K562 (cell line): ENCODE data around the gene ITGAL. TPM values are rescaled to one million over a fixed set of nuclear protein-coding genes. Genes with fewer than 3 reads are reported as not detected.

Experiments used
- ARNT ChIP-seq, 2 experiments: fragments of 450-650 bp; IDR thresholded peaks; 2 replicates each; pipeline ENCODE4 v1.6.1; 2016; ENCODE audit warnings: mild to moderate bottlenecking in 1 of 2
- BRCA1 ChIP-seq, 2 experiments: fragments of 450-650 bp in 1 of 2; sonication (generic) in 1 of 2; formaldehyde crosslinking in 1 of 2; IDR thresholded peaks; 2 replicates each; pipeline versions ENCODE4 v1.5.0 to v1.6.1; 2017 to 2020; ENCODE audit warnings: mild to moderate bottlenecking in 1 of 2, missing genetic modification reagents in 1 of 2
- CCNT2 ChIP-seq: IDR thresholded peaks from 2 replicates; pipeline ENCODE4 v1.6.1; 2011; ENCODE audit warnings: borderline replicate concordance, low read depth, mild to moderate bottlenecking, moderate library complexity, mixed read lengths, low read length; ENCODE audit not compliant: insufficient read length; ENCODE audit errors: extremely low read depth
- GABPA ChIP-seq: fragments of 200-800 bp; sonication (Bioruptor generic); conservative IDR thresholded peaks from 2 replicates; pipeline ENCODE4 v1.6.1; 2016; ENCODE audit warnings: low read depth, missing genetic modification characterization, missing compliant biosample characterization
- GATAD2A ChIP-seq: fragments of 450-650 bp; IDR thresholded peaks from 2 replicates; pipeline ENCODE4 v1.6.1; 2017
- GATAD2B ChIP-seq: fragments of 450-650 bp; IDR thresholded peaks from 2 replicates; pipeline ENCODE4 v1.6.1; 2017; ENCODE audit warnings: mild to moderate bottlenecking, borderline replicate concordance
- KHSRP ChIP-seq: fragments of 450-650 bp; IDR thresholded peaks from 2 replicates; pipeline ENCODE4 v1.6.1; 2017
- KLF13 ChIP-seq: fragments of 450-650 bp; IDR thresholded peaks from 2 replicates; pipeline ENCODE4 v1.6.1; 2016; ENCODE audit warnings: missing genetic modification characterization, low read depth, mild to moderate bottlenecking, missing compliant biosample characterization, moderate library complexity, borderline replicate concordance
- LEF1 ChIP-seq: fragments of 450-650 bp; IDR thresholded peaks from 2 replicates; pipeline ENCODE4 v1.6.1; 2016; ENCODE audit warnings: mild to moderate bottlenecking
- MAFK ChIP-seq: IDR thresholded peaks from 2 replicates; pipeline ENCODE4 v1.6.1; 2011; ENCODE audit warnings: low read length, improper control_type of control experiment
- NR2F6 ChIP-seq: fragments of 450-650 bp; formaldehyde crosslinking; IDR thresholded peaks from 2 replicates; pipeline ENCODE4 v1.4.0; 2020; ENCODE audit warnings: mild to moderate bottlenecking
- PTBP1 ChIP-seq: fragments of 200-400 bp; formaldehyde crosslinking; IDR thresholded peaks from 2 replicates; pipeline ENCODE4 v1.6.1; 2017; ENCODE audit warnings: low read depth, low read length
- PYGO2 ChIP-seq: fragments of 450-650 bp; IDR thresholded peaks from 2 replicates; pipeline ENCODE4 v1.6.1; 2016; ENCODE audit warnings: mild to moderate bottlenecking, missing genetic modification characterization, moderate library complexity, missing compliant biosample characterization
- RAD21 ChIP-seq, 2 experiments: fragments of 250-450 bp in 1 of 2; fragments of 450-650 bp in 1 of 2; sonication (Bioruptor Pico) in 1 of 2; formaldehyde crosslinking in 1 of 2; IDR thresholded peaks in 1 of 2; conservative IDR thresholded peaks in 1 of 2; 2 replicates each; pipeline versions ENCODE4 v1.4.0 to v1.8.0; 2020 to 2022; ENCODE audit warnings: mild to moderate bottlenecking in 2 of 2, moderate library complexity in 1 of 2
- RB1 ChIP-seq: fragments of 450-650 bp; IDR thresholded peaks from 2 replicates; pipeline ENCODE4 v1.6.1; 2017; ENCODE audit warnings: low read depth, mild to moderate bottlenecking
- SIX5 ChIP-seq, 2 experiments: IDR thresholded peaks; 2 replicates each; pipeline ENCODE4 v1.6.1; 2011; ENCODE audit warnings: low read length in 2 of 2, borderline replicate concordance in 1 of 2, low read depth in 1 of 2, mild to moderate bottlenecking in 1 of 2, moderate library complexity in 1 of 2; ENCODE audit not compliant: insufficient read depth in 1 of 2
- TCF7 ChIP-seq: sonication (generic); IDR thresholded peaks from 2 replicates; pipeline ENCODE4 v1.6.1; 2016; ENCODE audit warnings: antibody characterized with exemption, borderline replicate concordance
- TSC22D4 ChIP-seq: fragments of 450-650 bp; IDR thresholded peaks from 2 replicates; pipeline ENCODE4 v1.6.1; 2016; ENCODE audit warnings: missing genetic modification characterization, missing biosample characterization, control low read depth
- U2AF2 ChIP-seq: fragments of 200-400 bp; formaldehyde crosslinking; optimal IDR thresholded peaks from 2 replicates; pipeline ENCODE3; 2017; ENCODE audit warnings: low read depth, mild to moderate bottlenecking, low read length
- ZNF146 ChIP-seq: IDR thresholded peaks from one replicate; pipeline ENCODE4 v1.6.1; 2018; ENCODE audit warnings: missing compliant biosample characterization; ENCODE audit not compliant: unreplicated experiment
- ZNF354B ChIP-seq: fragments of 250-450 bp; sonication (Bioruptor Pico); IDR thresholded peaks from 2 replicates; pipeline ENCODE4 v1.4.0; 2020
- polyA plus RNA-seq, 8 experiments: library from polyadenylated mRNA; depleted of rRNA in 4 of 8; stranded (reverse) in 5 of 8; unstranded in 3 of 8; fragments of >200 nt; fragmentation: Nextera tagmentation in 2 of 8; fragmentation: Illumina TruSeq in 1 of 8; extraction: Ambion mirVana in 2 of 8; extraction: Trizol in 1 of 8; gene quantifications; 2 replicates each; pipeline versions ENCODE4 v1.2.1 to v1.2.3, GENCODE V29; 2011 to 2014; ENCODE audit warnings: inconsistent platforms in 1 of 8, missing spikeins in 1 of 8
- total RNA-seq, 7 experiments: library from RNA; depleted of rRNA in 6 of 7; stranded (reverse); fragments of >200 nt in 6 of 7; fragmentation: Illumina TruSeq in 2 of 7; extraction: Trizol in 2 of 7; gene quantifications; 2 replicates each; pipeline versions ENCODE4 v1.2.1 to v1.2.3, GENCODE V29; 2011 to 2021; ENCODE audit warnings: low replicate concordance in 1 of 7
- TF ChIP-seq, protein P1 (sequence below): fragments of 150-350 bp; conservative IDR thresholded peaks from 2 replicates; pipeline ENCODE4 v1.6.1; 2014; ENCODE audit warnings: low read length
- TF ChIP-seq, protein P2 (sequence below): IDR thresholded peaks from 2 replicates; pipeline ENCODE4 v1.6.1; 2014; ENCODE audit warnings: antibody characterized with exemption
- TF ChIP-seq, protein P3 (sequence below): fragments of 250-450 bp; sonication (Bioruptor Pico); IDR thresholded peaks from 2 replicates; pipeline ENCODE4 v1.8.0; 2022; ENCODE audit warnings: inconsistent platforms, mild to moderate bottlenecking, moderate library complexity, borderline replicate concordance

The ITGAL gene
- total and polyA plus RNA-seq, 9 of the 15 experiments (the other 6 are each of a cell fraction or from before 2014, with no cell fraction given), result 0.01 to 0.53 TPM; not detected in 7

DNA sequence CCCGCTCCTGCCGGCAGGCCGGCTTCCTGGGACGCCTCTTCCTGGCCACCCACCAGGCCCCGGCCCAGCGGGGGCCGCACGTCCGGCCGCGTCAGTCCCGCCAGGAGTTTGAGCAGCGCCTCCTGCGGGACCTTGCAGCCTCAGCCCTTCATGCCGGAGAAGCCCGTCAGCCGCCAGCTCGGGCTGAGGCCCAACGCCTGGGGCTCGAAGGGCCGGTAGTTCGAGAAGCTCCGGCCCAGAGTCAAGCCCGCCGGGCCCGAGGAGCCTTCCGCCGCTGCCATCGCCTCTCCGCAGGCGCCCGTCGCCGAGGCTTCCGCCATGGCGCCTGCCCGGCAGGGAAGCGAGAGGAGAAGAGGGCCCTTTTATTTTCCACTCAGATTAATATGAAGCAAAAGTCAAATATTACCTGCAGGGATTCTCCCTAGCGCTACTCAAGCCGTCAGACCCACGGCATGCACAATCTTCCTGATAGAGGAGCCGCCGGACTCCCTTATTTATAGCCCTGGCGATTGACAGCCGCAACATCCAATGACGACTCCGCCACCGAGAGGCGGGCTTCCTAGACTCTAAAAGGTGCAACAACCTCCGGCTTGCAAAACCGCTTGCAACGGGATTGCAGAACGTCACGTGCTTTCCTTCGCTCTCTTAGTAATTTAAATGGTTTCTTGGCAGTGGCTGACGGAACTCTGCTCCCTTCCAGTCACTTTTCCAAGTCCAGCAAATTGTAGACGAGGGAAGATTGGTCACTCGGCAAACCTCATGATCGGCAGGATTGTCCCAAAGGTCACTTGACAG is 26.9 kb upstream of the ITGAL start, which contains the start of gene SEPHS2 (continued):
- TF ChIP-seq U2AF2, result no peak
- TF ChIP-seq ZNF146 (CRISPR knock-in tag), result no peak
- TF ChIP-seq GATAD2B, result no peak
- TF ChIP-seq GABPA (tag), result peak; percentile 84
- TF ChIP-seq KLF13 (tag), result no peak
- peak; percentile 8 to 34; a peak in 2 of 4 replicates for TF ChIP-seq RAD21 (CRISPR knock-in tag; conservative IDR thresholded peaks at IDR 0.05 in 1 of 2, IDR thresholded peaks at IDR 0.05 in 1 of 2)
- TF ChIP-seq SIX5 (IDR thresholded peaks at IDR 0.05; ENCODE audit: borderline replicate concordance in 1 of 2, insufficient read depth in 1 of 2, low read depth in 1 of 2, low read length in 2 of 2), result no peak
- TF ChIP-seq TSC22D4 (tag), result no peak
- TF ChIP-seq TCF7, result no peak
- TF ChIP-seq GATAD2A, result no peak
- no peak for TF ChIP-seq PYGO2 (tag)
- peak; percentile 19; the same call in 1 of the 2 replicates for TF ChIP-seq MAFK
- TF ChIP-seq, protein P1, sequence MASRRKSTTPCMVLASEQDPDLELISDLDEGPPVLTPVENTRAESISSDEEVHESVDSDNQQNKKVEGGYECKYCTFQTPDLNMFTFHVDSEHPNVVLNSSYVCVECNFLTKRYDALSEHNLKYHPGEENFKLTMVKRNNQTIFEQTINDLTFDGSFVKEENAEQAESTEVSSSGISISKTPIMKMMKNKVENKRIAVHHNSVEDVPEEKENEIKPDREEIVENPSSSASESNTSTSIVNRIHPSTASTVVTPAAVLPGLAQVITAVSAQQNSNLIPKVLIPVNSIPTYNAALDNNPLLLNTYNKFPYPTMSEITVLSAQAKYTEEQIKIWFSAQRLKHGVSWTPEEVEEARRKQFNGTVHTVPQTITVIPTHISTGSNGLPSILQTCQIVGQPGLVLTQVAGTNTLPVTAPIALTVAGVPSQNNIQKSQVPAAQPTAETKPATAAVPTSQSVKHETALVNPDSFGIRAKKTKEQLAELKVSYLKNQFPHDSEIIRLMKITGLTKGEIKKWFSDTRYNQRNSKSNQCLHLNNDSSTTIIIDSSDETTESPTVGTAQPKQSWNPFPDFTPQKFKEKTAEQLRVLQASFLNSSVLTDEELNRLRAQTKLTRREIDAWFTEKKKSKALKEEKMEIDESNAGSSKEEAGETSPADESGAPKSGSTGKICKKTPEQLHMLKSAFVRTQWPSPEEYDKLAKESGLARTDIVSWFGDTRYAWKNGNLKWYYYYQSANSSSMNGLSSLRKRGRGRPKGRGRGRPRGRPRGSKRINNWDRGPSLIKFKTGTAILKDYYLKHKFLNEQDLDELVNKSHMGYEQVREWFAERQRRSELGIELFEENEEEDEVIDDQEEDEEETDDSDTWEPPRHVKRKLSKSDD, result peak; percentile 66; the same call in 1 of the 2 replicates
- TF ChIP-seq NR2F6 (CRISPR knock-in tag), result no peak
- TF ChIP-seq ZNF354B (CRISPR knock-in tag), result no peak
- TF ChIP-seq ARNT (IDR thresholded peaks at IDR 0.05), result peak; percentile 58 to 80; a peak in 2 of 4 replicates
- TF ChIP-seq, protein P2, sequence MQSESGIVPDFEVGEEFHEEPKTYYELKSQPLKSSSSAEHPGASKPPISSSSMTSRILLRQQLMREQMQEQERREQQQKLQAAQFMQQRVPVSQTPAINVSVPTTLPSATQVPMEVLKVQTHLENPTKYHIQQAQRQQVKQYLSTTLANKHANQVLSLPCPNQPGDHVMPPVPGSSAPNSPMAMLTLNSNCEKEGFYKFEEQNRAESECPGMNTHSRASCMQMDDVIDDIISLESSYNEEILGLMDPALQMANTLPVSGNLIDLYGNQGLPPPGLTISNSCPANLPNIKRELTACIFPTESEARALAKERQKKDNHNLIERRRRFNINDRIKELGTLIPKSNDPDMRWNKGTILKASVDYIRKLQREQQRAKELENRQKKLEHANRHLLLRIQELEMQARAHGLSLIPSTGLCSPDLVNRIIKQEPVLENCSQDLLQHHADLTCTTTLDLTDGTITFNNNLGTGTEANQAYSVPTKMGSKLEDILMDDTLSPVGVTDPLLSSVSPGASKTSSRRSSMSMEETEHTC, result 0 out of 2 replicates have a peak, but pooled peaks have one; percentile 33
- TF ChIP-seq CCNT2, result no peak
- peak; percentile 90 for TF ChIP-seq RB1
- TF ChIP-seq, protein P3, sequence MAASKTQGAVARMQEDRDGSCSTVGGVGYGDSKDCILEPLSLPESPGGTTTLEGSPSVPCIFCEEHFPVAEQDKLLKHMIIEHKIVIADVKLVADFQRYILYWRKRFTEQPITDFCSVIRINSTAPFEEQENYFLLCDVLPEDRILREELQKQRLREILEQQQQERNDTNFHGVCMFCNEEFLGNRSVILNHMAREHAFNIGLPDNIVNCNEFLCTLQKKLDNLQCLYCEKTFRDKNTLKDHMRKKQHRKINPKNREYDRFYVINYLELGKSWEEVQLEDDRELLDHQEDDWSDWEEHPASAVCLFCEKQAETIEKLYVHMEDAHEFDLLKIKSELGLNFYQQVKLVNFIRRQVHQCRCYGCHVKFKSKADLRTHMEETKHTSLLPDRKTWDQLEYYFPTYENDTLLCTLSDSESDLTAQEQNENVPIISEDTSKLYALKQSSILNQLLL (CRISPR knock-in tag), result no peak
- no peak for TF ChIP-seq BRCA1 (IDR thresholded peaks at IDR 0.05)
- no peak for TF ChIP-seq BRCA1 (CRISPR knock-in tag; IDR thresholded peaks at IDR 0.05)
- TF ChIP-seq LEF1, result peak; percentile 70; the same call in 1 of the 2 replicates
- TF ChIP-seq KHSRP, result no peak
- TF ChIP-seq PTBP1, result 0 out of 2 replicates have a peak, but pooled peaks have one; percentile 47
